SW 1271 (cell line): ENCODE results near the gene HMX2.
"Not testable (repeated sequence)": the region's sequence is repeated elsewhere in the genome, so short reads cannot be mapped to it uniquely, and the experiment has no call there.

Source experiments
- DNase-seq, 2 experiments: peaks; one replicate each; lab custom pipeline; 2025; lab: John Stamatoyannopoulos, UW

Gene HMX2

DNA sequence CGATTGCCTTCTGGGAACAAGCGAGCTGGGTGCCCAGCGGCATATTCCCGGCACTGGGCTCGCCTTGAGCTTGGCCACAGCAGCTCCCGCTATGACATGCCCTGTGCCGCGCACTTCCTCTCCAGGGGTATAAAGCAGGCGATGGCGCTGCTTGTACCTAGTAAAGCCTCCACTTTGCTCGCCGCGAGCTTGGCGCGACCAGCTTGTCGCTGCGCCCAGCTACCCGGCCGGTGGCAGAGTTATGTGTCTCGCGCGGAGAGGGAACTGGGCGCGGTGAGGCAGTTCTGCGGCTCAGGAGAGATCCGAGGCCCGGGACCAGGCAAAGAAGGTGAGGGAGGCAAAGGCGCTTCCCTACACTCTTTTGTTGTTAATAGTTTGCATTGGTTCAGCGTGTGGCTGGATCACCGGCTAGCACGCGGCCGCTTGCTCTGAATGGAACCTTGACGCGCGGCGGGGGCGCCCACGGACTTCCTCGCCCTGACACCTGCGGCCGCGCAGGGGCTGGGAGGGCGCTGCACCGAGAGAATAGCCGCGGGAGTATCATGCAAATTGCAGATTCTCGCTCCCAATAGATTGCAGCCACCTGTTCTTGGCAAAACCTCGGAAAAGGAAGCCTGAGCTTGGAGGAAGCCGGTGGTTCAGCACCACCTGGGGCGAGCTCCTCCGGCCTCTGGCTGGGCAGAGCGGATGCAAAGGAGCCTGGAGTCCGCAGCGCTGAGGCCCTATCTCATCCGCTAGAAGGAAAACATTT lies 3.2 kb downstream of the HMX2 start:
- DNase-seq, result no peak

DNA sequence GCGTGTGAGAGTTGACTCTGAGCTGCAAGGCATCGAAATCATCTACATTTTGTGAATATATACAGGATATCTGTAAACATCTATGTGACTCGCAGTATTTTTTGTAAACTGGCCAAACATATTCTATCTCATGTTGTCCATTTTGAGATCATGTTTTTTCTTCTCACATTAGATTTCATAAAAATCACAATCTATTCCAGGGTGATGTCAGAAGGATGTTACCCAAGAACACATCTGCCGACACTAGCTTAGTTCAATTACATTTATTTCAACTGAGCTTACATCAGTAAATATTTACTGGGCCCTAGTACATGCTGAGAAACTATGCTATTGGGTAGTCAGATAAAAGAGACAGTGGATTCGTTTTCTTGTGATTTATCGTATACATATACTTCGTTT lies 3.8 kb downstream of the HMX2 start:
- DNase-seq, result no peak

DNA sequence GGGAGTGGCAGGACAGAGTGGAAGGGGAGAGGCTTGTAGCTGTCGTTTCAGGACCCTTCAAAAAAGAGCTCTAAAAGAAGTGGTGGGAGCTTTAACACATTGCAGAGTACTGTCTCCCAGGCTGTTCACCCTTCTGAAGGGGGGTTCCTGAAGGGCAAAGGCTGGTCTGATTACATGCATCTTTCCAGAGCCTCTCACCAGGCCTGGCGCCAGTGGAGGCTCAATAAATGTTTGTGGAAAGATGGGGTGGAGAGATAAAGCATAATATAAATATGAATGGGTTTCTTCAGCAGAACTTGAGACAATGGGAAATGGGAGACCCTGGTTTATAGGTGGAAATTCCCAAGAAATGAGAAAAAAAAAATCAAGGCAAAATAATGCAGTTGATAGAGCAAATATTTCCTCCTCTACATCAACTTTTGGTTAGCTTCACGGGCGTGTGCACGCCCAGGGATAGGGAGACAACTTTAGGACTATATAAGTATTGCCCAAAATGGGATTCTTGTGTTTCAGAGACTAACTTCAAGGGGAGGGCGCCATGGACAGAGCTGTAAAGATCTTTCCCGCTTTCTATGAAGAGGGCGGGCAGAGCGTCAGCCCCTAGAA lies 5.7 kb downstream of the HMX2 start:
- DNase-seq, result no peak

DNA sequence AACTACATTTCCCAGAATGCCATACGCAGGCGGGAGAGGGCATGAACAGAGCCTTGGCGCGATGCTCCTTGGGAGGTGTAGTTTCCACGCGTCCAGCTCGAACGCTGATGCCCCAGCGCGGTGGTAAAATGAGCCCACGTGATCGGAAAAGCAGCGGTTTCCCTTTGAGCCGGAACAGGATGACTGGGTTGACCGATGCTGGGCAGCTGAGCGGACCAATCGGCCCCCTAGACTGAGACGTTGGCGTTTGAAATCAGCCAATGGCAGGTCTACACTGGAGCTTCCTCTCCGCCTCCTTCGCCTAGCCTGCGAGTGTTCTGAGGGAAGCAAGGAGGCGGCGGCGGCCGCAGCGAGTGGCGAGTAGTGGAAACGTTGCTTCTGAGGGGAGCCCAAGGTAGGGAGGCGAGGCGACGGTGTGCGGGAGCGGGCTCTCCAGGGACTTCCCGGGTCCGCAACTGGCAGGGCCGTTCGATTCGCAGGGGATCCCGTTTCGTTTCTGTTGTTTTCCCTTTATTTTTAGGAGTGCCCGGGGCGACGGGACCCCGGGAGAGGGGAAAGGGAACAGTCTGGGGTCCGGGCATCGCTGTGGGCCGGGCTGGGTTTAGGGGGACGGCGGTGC lies 6.3 kb downstream of the HMX2 start, which contains the start of gene BUB3:
Gene BUB3 (plus strand): TSS at position 311 of the 619 bp plus-strand sequence. CDS start 516 bp downstream, outside the sequence.
- DNase-seq, result peak; percentile 91 to 98

DNA sequence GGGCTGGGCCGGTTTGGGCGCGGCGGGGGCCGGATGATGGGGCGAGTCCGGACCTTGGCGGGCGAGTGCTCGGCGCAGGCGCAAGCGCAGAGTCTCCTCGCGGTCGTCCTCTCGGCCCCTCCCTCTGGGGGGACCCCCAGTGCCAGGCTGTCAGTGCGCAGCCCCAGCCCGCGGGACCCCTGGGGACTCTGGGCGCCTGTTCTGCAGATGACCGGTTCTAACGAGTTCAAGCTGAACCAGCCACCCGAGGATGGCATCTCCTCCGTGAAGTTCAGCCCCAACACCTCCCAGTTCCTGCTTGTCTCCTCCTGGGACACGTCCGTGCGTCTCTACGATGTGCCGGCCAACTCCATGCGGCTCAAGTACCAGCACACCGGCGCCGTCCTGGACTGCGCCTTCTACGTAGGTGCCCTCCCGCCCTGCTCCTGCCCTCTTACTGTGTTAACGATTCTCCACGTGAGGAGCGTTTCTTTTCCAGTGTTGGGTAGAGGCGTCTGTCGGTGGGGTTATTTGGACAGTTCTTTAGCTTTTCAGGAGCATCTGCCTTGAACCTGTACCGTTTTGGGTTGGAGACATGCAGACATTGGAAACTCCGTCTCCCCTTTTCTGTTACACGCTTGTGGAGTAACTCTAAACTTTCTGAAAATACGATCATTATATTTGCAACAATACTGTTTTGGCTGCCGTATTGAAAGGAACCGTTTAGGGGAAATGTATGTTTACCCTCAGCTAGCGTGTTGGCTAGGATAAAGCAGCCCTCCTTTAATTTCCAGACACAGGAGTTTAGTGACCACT lies 7.0 kb downstream of the HMX2 start:
- peak in 1 of 2 experiments; percentile 30 for DNase-seq

- DNase-seq, result peak in 1 of 2 experiments; percentile 4
These were observed 8.1 kb downstream of the HMX2 start for GRCh38 chr10:123156078-123156477.

DNA sequence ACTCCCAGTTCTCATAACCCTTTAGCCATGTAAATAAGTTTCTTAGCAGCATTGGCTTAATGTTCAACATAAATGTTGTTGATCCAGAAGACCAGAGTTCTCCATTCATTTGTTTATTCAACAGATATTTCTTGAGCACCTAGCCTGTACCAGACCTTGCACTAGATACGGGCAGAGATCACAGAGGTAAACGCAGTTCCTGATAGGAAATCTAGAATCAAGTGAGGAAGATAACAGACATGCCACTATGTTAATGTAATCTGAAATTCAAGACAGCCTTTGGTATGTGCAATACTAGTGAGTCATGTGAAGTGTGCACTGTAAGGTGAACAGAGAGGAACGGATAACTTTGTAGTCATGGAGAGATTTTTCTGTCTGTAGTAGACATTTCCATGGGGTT lies 9.3 kb downstream of the HMX2 start:
- peak in 1 of 2 experiments; percentile 51 for DNase-seq

- DNase-seq, result no peak
These were observed 10.7 kb downstream of the HMX2 start for GRCh38 chr10:123158682-123159081.

DNA sequence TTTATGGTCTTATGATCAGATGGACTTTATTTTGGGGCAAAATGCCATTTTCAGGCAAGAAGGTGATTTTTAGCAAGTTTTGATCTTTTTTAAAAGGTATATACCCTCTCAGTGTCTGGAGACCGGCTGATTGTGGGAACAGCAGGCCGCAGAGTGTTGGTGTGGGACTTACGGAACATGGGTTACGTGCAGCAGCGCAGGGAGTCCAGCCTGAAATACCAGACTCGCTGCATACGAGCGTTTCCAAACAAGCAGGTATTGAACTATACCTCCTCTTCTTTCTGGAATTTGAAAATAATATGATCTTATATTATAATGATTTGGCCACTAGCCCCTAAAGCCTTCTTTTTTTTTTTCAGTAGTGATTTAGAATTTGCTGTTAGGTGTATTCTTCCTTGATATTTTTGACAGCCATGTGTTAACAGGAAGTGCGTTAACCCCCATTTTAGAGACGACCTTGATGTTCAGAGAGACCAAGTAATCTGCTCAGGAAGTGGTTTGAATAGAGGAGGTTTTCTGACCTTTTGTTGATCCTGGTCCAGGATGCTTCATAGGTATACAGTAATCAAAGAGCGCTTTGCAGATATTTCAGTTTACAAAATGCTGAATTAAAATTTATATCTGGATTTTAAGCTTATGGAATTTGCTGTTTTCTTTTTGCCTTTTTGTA lies 12.5 kb downstream of the HMX2 start:
- no peak for DNase-seq

DNA sequence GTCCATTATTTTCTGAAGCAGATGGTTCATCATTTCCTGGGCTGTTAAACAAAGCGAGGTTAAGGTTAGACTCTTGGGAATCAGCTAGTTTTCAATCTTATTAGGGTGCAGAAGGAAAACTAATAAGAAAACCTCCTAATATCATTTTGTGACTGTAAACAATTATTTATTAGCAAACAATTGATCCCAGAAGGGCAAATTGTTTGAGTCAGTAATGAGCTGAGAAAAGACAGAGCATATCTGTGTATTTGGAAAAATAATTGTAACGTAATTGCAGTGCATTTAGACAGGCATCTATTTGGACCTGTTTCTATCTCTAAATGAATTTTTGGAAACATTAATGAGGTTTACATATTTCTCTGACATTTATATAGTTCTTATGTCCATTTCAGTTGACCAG lies 16.4 kb downstream of the HMX2 start:
- DNase-seq, result no peak

DNA sequence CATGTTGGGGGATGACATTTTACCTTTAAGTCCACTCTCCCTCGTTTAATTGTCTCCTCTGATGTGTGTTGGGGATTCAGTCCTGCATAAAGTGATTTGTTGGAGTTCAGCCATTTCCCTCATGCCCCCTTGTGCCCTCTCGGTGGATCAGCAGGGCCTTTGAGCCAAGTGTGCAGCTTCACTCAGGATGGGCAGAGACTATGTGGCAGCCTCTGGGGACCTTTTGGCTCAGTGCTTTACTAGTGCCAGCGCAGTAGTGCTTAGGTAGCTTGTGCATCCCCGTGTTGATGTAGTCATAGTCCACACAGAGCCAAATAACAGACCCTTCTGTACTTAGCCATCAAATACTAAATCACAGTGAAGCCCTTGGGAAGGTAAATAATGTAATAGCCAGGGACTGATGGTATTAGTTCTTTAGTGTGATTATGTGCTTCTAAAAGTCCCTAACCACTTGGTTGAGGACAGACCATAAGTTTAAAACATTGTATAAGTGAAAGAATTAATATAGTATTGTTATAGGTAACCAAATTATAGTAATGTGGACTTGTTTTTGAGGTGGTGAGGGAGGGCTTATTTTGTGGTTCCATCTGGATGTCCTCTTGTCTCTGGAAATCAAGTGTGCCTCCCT lies 17.6 kb downstream of the HMX2 start:
- no peak for DNase-seq

DNA sequence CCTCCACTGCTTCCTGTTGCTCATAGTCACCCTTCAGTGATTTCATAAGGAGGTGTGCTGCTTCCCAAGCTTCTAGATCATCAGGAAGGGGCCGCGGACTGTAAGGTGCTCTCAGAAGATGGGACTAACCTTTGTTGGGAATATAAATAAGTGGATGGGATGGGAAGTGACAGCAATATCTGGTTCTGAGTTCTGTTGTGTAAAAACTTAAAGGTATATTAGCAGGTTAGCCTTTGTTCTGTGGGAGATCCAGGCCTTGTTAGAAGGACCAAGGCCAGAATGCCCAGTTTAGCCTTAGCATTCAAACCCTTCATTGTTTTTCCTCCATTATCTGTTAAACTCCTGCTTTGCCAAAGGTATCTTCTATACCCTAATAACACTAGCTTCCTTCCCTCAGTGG lies 18.7 kb downstream of the HMX2 start:
- DNase-seq, result no peak

GRCh38 chr10:123170961-123171360 lies 23.0 kb downstream of the HMX2 start:
- DNase-seq, result no peak

GRCh38 chr10:123171616-123172015 lies 23.7 kb downstream of the HMX2 start:
- not testable (repeated sequence) for DNase-seq

GRCh38 chr10:123175389-123176387 lies 27.8 kb downstream of the HMX2 start:
- DNase-seq, result no peak

DNA sequence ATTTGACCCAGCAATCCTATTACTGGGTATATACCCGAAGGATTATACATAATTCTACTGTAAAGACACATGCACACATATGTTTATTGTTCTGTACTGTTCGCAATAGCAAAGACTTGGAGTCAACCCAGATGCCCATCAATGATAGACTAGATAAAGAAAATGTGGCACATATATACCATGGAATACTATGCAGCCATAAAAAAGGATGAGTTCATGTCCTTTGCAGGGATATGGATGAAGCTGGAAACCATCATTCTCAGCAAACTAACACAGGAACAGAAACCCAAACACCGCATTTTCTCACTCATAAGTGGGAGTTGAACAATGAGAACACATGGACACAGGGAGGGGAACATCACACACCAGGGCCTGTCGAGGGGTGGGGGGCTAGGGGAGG lies 30.5 kb downstream of the HMX2 start:
- not testable (repeated sequence) for DNase-seq

GRCh38 chr10:123180101-123181090 lies 32.5 kb downstream of the HMX2 start:
- DNase-seq, result no peak

DNA sequence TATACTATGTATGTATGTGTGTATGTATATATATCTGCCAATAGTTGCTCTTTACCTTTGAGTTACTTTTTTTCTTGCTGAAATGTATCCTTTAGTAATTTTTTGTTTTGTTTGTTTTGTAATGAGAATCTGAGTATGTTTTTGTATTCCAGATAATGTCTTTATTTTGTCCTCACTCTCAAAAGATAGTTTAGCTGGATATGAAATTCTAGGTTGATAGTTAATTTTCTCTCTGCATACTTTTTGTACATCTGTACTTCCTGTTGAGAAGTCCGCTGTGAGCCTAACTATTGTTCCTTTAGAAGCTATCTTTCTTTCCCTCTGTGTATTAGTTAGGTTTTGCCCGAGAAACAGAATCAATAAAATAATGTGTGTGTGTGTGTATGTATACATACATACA lies 35.8 kb downstream of the HMX2 start:
- no peak for DNase-seq

- no peak for DNase-seq
These were observed 39.8 kb downstream of the HMX2 start for GRCh38 chr10:123187781-123188180.
